Suprapubic skin (tissue), 3 donors: Measurements from ENCODE around the gene MDFIC.

Experiments used
- EP300 ChIP-seq: sonication (generic); formaldehyde crosslinking; IDR thresholded peaks from one replicate; pipeline ENCODE4 v1.6.1; 2017; ENCODE audit warnings: antibody characterized with exemption
- TF ChIP-seq, protein P1 (sequence below), 2 donors: fragments of 200-600 bp in 1 of 2; fragments of 450-650 bp in 1 of 2; sonication (generic) in 1 of 2; IDR thresholded peaks; one replicate each; pipeline ENCODE4 v1.5.1; 2016 to 2019; ENCODE audit warnings: antibody characterized with exemption in 2 of 2, mild to moderate bottlenecking in 1 of 2, moderate library complexity in 1 of 2

DNA sequence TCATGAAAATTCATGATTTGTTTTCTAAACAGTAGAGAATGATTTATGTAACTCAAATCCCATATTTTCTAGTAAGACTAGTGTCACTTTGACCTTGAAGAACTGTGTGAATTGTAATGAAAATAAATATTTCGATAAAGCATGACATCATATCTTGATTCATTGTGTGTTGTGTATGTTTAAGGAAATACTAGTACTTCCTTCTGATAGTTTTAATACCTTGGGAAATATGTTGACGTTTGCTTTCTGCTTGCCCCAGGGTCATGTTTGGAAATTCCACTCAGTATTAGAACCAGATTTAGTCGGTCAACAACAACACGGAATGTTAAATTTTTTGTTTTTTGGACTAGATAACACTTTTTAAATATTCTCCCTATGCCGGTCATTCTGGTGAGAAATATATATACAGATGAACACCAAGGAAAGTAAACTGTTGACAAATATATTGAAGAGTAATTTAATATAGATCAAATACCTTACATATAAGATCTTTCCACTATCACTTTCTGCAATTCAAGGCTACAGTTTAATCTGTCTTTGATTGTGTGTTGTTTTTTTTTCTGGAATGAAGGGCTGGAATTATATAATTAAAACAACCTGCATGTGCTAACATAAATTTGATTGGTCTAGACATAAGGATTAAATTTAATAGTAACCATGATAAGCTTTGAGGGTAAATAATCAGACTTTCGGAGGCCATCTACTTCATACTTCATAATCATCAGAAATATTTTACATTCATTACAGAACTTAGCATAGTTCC is 126.2 kb downstream of the MDFIC start:
- TF ChIP-seq EP300, result no peak
- TF ChIP-seq, protein P1, sequence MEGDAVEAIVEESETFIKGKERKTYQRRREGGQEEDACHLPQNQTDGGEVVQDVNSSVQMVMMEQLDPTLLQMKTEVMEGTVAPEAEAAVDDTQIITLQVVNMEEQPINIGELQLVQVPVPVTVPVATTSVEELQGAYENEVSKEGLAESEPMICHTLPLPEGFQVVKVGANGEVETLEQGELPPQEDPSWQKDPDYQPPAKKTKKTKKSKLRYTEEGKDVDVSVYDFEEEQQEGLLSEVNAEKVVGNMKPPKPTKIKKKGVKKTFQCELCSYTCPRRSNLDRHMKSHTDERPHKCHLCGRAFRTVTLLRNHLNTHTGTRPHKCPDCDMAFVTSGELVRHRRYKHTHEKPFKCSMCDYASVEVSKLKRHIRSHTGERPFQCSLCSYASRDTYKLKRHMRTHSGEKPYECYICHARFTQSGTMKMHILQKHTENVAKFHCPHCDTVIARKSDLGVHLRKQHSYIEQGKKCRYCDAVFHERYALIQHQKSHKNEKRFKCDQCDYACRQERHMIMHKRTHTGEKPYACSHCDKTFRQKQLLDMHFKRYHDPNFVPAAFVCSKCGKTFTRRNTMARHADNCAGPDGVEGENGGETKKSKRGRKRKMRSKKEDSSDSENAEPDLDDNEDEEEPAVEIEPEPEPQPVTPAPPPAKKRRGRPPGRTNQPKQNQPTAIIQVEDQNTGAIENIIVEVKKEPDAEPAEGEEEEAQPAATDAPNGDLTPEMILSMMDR (IDR thresholded peaks at IDR 0.05), result no peak
